HepG2 (cell line): Measurements from ENCODE around the gene PTPRD.

Experiments
- ATF2 ChIP-seq: sonication (generic); formaldehyde crosslinking; IDR thresholded peaks from 2 replicates; pipeline ENCODE4 v1.4.0; 2020; ENCODE audit warnings: missing genetic modification reagents
- ATF7 ChIP-seq, 2 experiments: fragments of 450-650 bp in 1 of 2; sonication (generic) in 1 of 2; formaldehyde crosslinking in 1 of 2; IDR thresholded peaks; 2 replicates each; pipeline versions ENCODE4 v1.4.0 to v1.6.1; 2016 to 2020; ENCODE audit warnings: antibody characterized with exemption in 1 of 2, mild to moderate bottlenecking in 1 of 2, missing genetic modification reagents in 1 of 2
- NCOR1 ChIP-seq: fragments of 200-600 bp; sonication (generic); IDR thresholded peaks from 2 replicates; pipeline ENCODE4 v1.7.0; 2017; ENCODE audit warnings: antibody characterized with exemption, low read length, borderline replicate concordance
- PHF21A ChIP-seq: sonication (generic); formaldehyde crosslinking; IDR thresholded peaks from 2 replicates; pipeline ENCODE4 v1.5.0; 2020; ENCODE audit warnings: mild to moderate bottlenecking, missing genetic modification reagents
- TOPORS ChIP-seq: sonication (generic); formaldehyde crosslinking; IDR thresholded peaks from 2 replicates; pipeline ENCODE4 v1.8.0; 2023; ENCODE audit warnings: mild to moderate bottlenecking, missing genetic modification reagents
- ZNF550 ChIP-seq: sonication (generic); formaldehyde crosslinking; IDR thresholded peaks from 2 replicates; pipeline ENCODE4 v1.4.0; 2020; ENCODE audit warnings: mild to moderate bottlenecking, missing genetic modification reagents, borderline replicate concordance
- ZNF687 ChIP-seq: sonication (generic); formaldehyde crosslinking; IDR thresholded peaks from 2 replicates; pipeline ENCODE4 v1.5.1; 2020; ENCODE audit warnings: mild to moderate bottlenecking, missing genetic modification reagents, moderate library complexity

- no peak for TF ChIP-seq ZNF687 (CRISPR knock-in tag)
- TF ChIP-seq TOPORS (CRISPR knock-in tag), result no peak
- TF ChIP-seq PHF21A (CRISPR knock-in tag), result no peak
- TF ChIP-seq ZNF550 (CRISPR knock-in tag), result no peak
- no peak for TF ChIP-seq NCOR1
- no peak for TF ChIP-seq ATF2 (CRISPR knock-in tag)
- TF ChIP-seq ATF7 (IDR thresholded peaks at IDR 0.05), result no peak
- TF ChIP-seq ATF7 (CRISPR knock-in tag; IDR thresholded peaks at IDR 0.05), result no peak
These were observed 1999.4 kb downstream of the PTPRD start for GRCh38 chr9:8613346-8613825.
